H1 (cell line): ENCODE results near the gene STRN4. TPM values are rescaled to one million over a fixed set of nuclear protein-coding genes. Genes with fewer than 3 reads are reported as not detected.

ENCODE experiments used
- CTCF ChIA-PET: fragments of 300-600 bp; sonication (Branson Sonifier 250); formaldehyde crosslinking; loops from one replicate; lab custom pipeline; 2021; ENCODE audit not compliant: partially characterized antibody; lab: Charles Lee
- POLR2A ChIA-PET: fragments of 300-600 bp; sonication (Branson Sonifier 250); formaldehyde crosslinking; loops from one replicate; lab custom pipeline; 2021; ENCODE audit warnings: inconsistent platforms; ENCODE audit not compliant: partially characterized antibody; lab: Charles Lee
- DNase-seq, 2 experiments: peaks; one replicate each; pipeline versions ENCODE4 v3.0.0 to v3.0.0-alpha.2; 2010 to 2022; ENCODE audit warnings: low spot score in 2 of 2, low read depth in 1 of 2, mixed read lengths in 1 of 2
- FAIRE-seq: peaks from 2 replicates; lab custom pipeline; 2011; peaks lifted over from hg19 to GRCh38; lab: Jason Lieb, UNC
- H2AFZ ChIP-seq: 2 replicates; pipeline ENCODE4 v1.8.1; 2012; ENCODE audit warnings: low read length, inconsistent platforms
- H2AK5ac ChIP-seq: 2 replicates; pipeline ENCODE4 v1.6.1; 2013; ENCODE audit warnings: low read depth, low read length
- H2BK120ac ChIP-seq: replicated peaks from 2 replicates; pipeline ENCODE3; 2013; ENCODE audit warnings: low read depth, low read length, inconsistent platforms
- H2BK12ac ChIP-seq: 2 replicates; pipeline ENCODE4 v1.6.1; 2013; ENCODE audit warnings: low read depth, low read length
- H2BK15ac ChIP-seq: 2 replicates; pipeline ENCODE4 v1.6.1; 2013; ENCODE audit warnings: low read length
- H2BK20ac ChIP-seq: 2 replicates; pipeline ENCODE4 v1.6.1; 2013; ENCODE audit warnings: low read length
- H2BK5ac ChIP-seq: 2 replicates; pipeline ENCODE4 v1.6.1; 2013; ENCODE audit warnings: low read depth, low read length
- H3K14ac ChIP-seq: 2 replicates; pipeline ENCODE4 v1.6.1; 2013; ENCODE audit warnings: inconsistent platforms; ENCODE audit not compliant: insufficient read length
- H3K18ac ChIP-seq: 2 replicates; pipeline ENCODE4 v1.6.1; 2013; ENCODE audit warnings: low read length; ENCODE audit errors: extremely low read depth
- H3K23ac ChIP-seq: 2 replicates; pipeline ENCODE4 v1.6.1; 2013; ENCODE audit warnings: inconsistent platforms; ENCODE audit not compliant: insufficient read length
- H3K23me2 ChIP-seq: 2 replicates; pipeline ENCODE4 v1.6.1; 2013; ENCODE audit warnings: low read depth, low read length
- H3K27ac ChIP-seq: 2 replicates; pipeline ENCODE4 v1.6.1; 2011; ENCODE audit warnings: low read depth, low read length, inconsistent platforms
- H3K27me3 ChIP-seq, 4 experiments: replicated peaks in 1 of 4; 1 replicate in 1 of 4; 2 replicates in 3 of 4; pipeline versions ENCODE4 v1.6.1 to v1.8.1; 2011 to 2013; ENCODE audit warnings: low read length in 3 of 4, mild to moderate bottlenecking in 3 of 4, inconsistent platforms in 2 of 4, mixed read lengths in 2 of 4, moderate library complexity in 1 of 4; ENCODE audit not compliant: control insufficient read depth in 3 of 4, insufficient read depth in 3 of 4; ENCODE audit errors: extremely low read depth in 1 of 4
- H3K36me3 ChIP-seq, 4 experiments: 2 replicates each; pipeline versions ENCODE4 v1.6.1 to v1.8.1; 2011 to 2013; ENCODE audit warnings: mild to moderate bottlenecking in 4 of 4, low read length in 3 of 4, moderate library complexity in 2 of 4, control low read depth in 1 of 4, inconsistent platforms in 1 of 4; ENCODE audit not compliant: insufficient read depth in 4 of 4, control insufficient read depth in 2 of 4
- H3K4ac ChIP-seq: replicated peaks from 2 replicates; pipeline ENCODE3; 2013; ENCODE audit warnings: low read length, low read depth, mixed read lengths, inconsistent platforms; ENCODE audit not compliant: insufficient read length
- H3K4me1 ChIP-seq, 4 experiments: replicated peaks in 1 of 4; 1 replicate in 1 of 4; 2 replicates in 3 of 4; pipeline versions ENCODE4 v1.6.1 to v1.8.1; 2011 to 2013; ENCODE audit warnings: low read length in 3 of 4, inconsistent platforms in 2 of 4, mixed read lengths in 1 of 4; ENCODE audit not compliant: insufficient read depth in 4 of 4, control insufficient read depth in 3 of 4
- H3K4me2 ChIP-seq, 2 experiments: 2 replicates each; pipeline versions ENCODE4 v1.6.1 to v1.8.1; 2011 to 2013; ENCODE audit warnings: low read depth in 2 of 2, low read length in 2 of 2, control low read depth in 1 of 2, inconsistent platforms in 1 of 2, mild to moderate bottlenecking in 1 of 2; ENCODE audit not compliant: insufficient read depth in 1 of 2
- H3K4me3 ChIP-seq, 4 experiments: fragments of 200-600, 300-600 bp in 1 of 4; sonication (generic), shearing (Covaris generic), sonication (Bioruptor Twin) in 1 of 4; 2 replicates each; pipeline versions ENCODE4 v1.5.1 to v1.8.1; 2011 to 2016; ENCODE audit warnings: low read length in 4 of 4, low read depth in 3 of 4, control low read depth in 2 of 4, inconsistent platforms in 2 of 4, mild to moderate bottlenecking in 2 of 4, mixed read lengths in 1 of 4, moderate library complexity in 1 of 4; ENCODE audit not compliant: insufficient read depth in 2 of 4; ENCODE audit errors: extremely low read depth in 1 of 4
- H3K56ac ChIP-seq: replicated peaks from 2 replicates; pipeline ENCODE3; 2013; ENCODE audit warnings: low read depth, mild to moderate bottlenecking, mixed read lengths, low read length, inconsistent platforms; ENCODE audit not compliant: insufficient read length
- H3K79me1 ChIP-seq: 2 replicates; pipeline ENCODE4 v1.6.1; 2013; ENCODE audit warnings: low read depth, low read length, control low read depth
- H3K79me2 ChIP-seq, 2 experiments: 2 replicates each; pipeline versions ENCODE4 v1.6.1 to v1.8.1; 2012 to 2013; ENCODE audit warnings: low read length in 2 of 2, mild to moderate bottlenecking in 2 of 2, inconsistent platforms in 1 of 2; ENCODE audit not compliant: insufficient read depth in 2 of 2, control insufficient read depth in 1 of 2
- H3K9ac ChIP-seq, 4 experiments: replicated peaks in 1 of 4; 1 replicate in 1 of 4; 2 replicates in 3 of 4; pipeline versions ENCODE4 v1.6.1 to v1.8.1; 2011 to 2013; ENCODE audit warnings: low read depth in 3 of 4, low read length in 3 of 4, control low read depth in 2 of 4, mild to moderate bottlenecking in 2 of 4, moderate library complexity in 2 of 4, inconsistent platforms in 1 of 4; ENCODE audit errors: extremely low read depth in 1 of 4
- H3K9me3 ChIP-seq, 2 experiments: 2 replicates each; pipeline versions ENCODE4 v1.6.1 to v1.8.1; 2012 to 2013; ENCODE audit warnings: mild to moderate bottlenecking in 2 of 2, moderate library complexity in 2 of 2, control low read depth in 1 of 2, inconsistent platforms in 1 of 2, low read depth in 1 of 2, low read length in 1 of 2, mixed read lengths in 1 of 2; ENCODE audit not compliant: insufficient read depth in 2 of 2
- H4K20me1 ChIP-seq, 2 experiments: replicated peaks in 1 of 2; 2 replicates each; pipeline versions ENCODE3 to v1.8.1; 2011 to 2013; ENCODE audit warnings: inconsistent platforms in 2 of 2, low read length in 2 of 2, mild to moderate bottlenecking in 1 of 2; ENCODE audit not compliant: insufficient read depth in 2 of 2, control insufficient read depth in 1 of 2
- H4K5ac ChIP-seq: 2 replicates; pipeline ENCODE4 v1.6.1; 2013; ENCODE audit warnings: low read length, low read depth, mixed read lengths, inconsistent platforms; ENCODE audit not compliant: insufficient read length
- H4K8ac ChIP-seq: 2 replicates; pipeline ENCODE4 v1.8.0; 2013; ENCODE audit warnings: mild to moderate bottlenecking, moderate library complexity, low read length, inconsistent platforms; ENCODE audit not compliant: insufficient read depth; ENCODE audit errors: extremely low read depth
- H4K91ac ChIP-seq: replicated peaks from 2 replicates; pipeline ENCODE3; 2013; ENCODE audit warnings: low read length, mixed read lengths, inconsistent platforms; ENCODE audit not compliant: insufficient read length
- CBX5 ChIP-seq: fragments of 300-800, 300-1000 bp; sonication (generic); IDR thresholded peaks from 2 replicates; pipeline ENCODE4 v1.7.1; 2016; ENCODE audit warnings: antibody characterized with exemption, low read length, low read depth
- EZH2 ChIP-seq: fragments of 200-600 bp; sonication (generic); IDR thresholded peaks from 2 replicates; pipeline ENCODE4 v1.7.1; 2012; ENCODE audit warnings: low read depth, mild to moderate bottlenecking, moderate library complexity, low read length, inconsistent platforms; ENCODE audit not compliant: severe bottlenecking
- GABPA ChIP-seq: IDR thresholded peaks from 2 replicates; pipeline ENCODE4 v1.6.1; 2011; ENCODE audit warnings: mild to moderate bottlenecking, low read length, moderate library complexity, borderline replicate concordance; ENCODE audit not compliant: insufficient read depth
- GTF2F1 ChIP-seq: IDR thresholded peaks from 2 replicates; pipeline ENCODE4 v1.6.1; 2012; ENCODE audit warnings: low read depth, low read length, improper control_type of control experiment, borderline replicate concordance
- HDAC2 ChIP-seq, 2 experiments: fragments of 300-600 bp in 1 of 2; sonication (generic) in 1 of 2; IDR thresholded peaks; 2 replicates each; pipeline ENCODE4 v1.6.1; 2011 to 2012; ENCODE audit warnings: low read depth in 2 of 2, low read length in 2 of 2, mild to moderate bottlenecking in 2 of 2, moderate library complexity in 2 of 2, borderline replicate concordance in 1 of 2, inconsistent platforms in 1 of 2
- HDAC6 ChIP-seq: IDR thresholded peaks from one replicate; pipeline ENCODE4 v1.7.1; 2012; ENCODE audit warnings: low read depth, mild to moderate bottlenecking, inconsistent platforms, low read length, moderate library complexity
- POLR2A ChIP-seq, 2 experiments: IDR thresholded peaks; 1 replicate in 1 of 2; 2 replicates in 1 of 2; pipeline ENCODE4 v1.6.1; 2011; ENCODE audit warnings: low read depth in 2 of 2, low read length in 2 of 2, mild to moderate bottlenecking in 2 of 2; ENCODE audit errors: control extremely low read depth in 1 of 2
- POU5F1 ChIP-seq: IDR thresholded peaks from 2 replicates; pipeline ENCODE4 v1.6.1; 2011; ENCODE audit warnings: low read depth, mild to moderate bottlenecking, low read length, moderate library complexity
- RBBP5 ChIP-seq: IDR thresholded peaks from 2 replicates; pipeline ENCODE4 v1.7.1; 2012; ENCODE audit warnings: low read depth, mild to moderate bottlenecking, inconsistent platforms, low read length, moderate library complexity, borderline replicate concordance
- RNF2 ChIP-seq: fragments of 200-900, 300-1000 bp; sonication (generic); IDR thresholded peaks from 2 replicates; pipeline ENCODE4 v1.7.1; 2016; ENCODE audit warnings: borderline replicate concordance, low read depth, mild to moderate bottlenecking, antibody characterized with exemption, low read length; ENCODE audit not compliant: poor library complexity, severe bottlenecking; ENCODE audit errors: missing control alignments
- SRF ChIP-seq: IDR thresholded peaks from 2 replicates; pipeline ENCODE4 v1.6.1; 2011; ENCODE audit warnings: mild to moderate bottlenecking, low read depth, low read length, moderate library complexity
- WGBS, 2 experiments: shearing (Covaris generic) in 1 of 2; methylation state at CpG; one replicate each; pipeline versions ENCODE4 v1.1.6 to v1.1.7; 2013 to 2015; ENCODE audit warnings: low lambda C conversion rate in 2 of 2, mixed read lengths in 2 of 2, inconsistent platforms in 1 of 2, low coverage in 1 of 2, missing lambda C conversion rate in 1 of 2; ENCODE audit not compliant: insufficient replicate concordance in 2 of 2, insufficient coverage in 1 of 2, insufficient read length in 1 of 2; ENCODE audit errors: extremely low coverage in 1 of 2, missing lambda C conversion rate in 1 of 2; 5-methylcytosine and 5-hydroxymethylcytosine counted together
- polyA plus RNA-seq, 7 experiments: library from polyadenylated mRNA; depleted of rRNA in 3 of 7; stranded (reverse) in 5 of 7; unstranded in 2 of 7; fragments of >200 nt in 5 of 7; fragments of 200-250 nt in 2 of 7; gene quantifications; 1 replicate in 5 of 7; 2 replicates in 1 of 7; 4 replicates in 1 of 7; pipeline versions ENCODE4 v1.2.1 to v1.2.3, GENCODE V29; 2011 to 2013; ENCODE audit warnings: missing spikeins in 2 of 7, mixed read lengths in 2 of 7
- total RNA-seq: library from RNA; stranded (reverse); fragmentation: NEBNext Ultra II Directional; extraction: Animal tissue kit (Norgen Biotek cat#: 25700); gene quantifications from 2 replicates; pipeline ENCODE4 v1.2.1, GENCODE V29; 2021

The STRN4 gene
- total and polyA plus RNA-seq, 2 of the 8 experiments (the other 6 are each of a cell fraction or from before 2014, with no cell fraction given), result 120 to 187 TPM

- Histone ChIP-seq H3K4ac (no peak overlapping the region), H4K5ac (no peak overlapping the region), H2AFZ (no peak overlapping the region), H2BK20ac (no peak overlapping the region), H2AK5ac (no peak overlapping the region), H4K20me1 (peaks cover 28 to 46% of the 10 kb centered on the region in 2 experiments), H4K8ac (peak overlapping the region; percentile 71; the same call in 1 of the 2 replicates), H3K4me2 (no peak overlapping the region), H3K9ac (no peak overlapping the region), H4K91ac (no peak overlapping the region), H3K18ac (no peak overlapping the region), H2BK5ac (no peak overlapping the region; the same call in 1 of the 2 replicates), H3K4me1 (no peaks in the 10 kb centered on the region; a peak in 2 of 7 replicates), H3K79me1 (peaks cover 3% of the 10 kb centered on the region), H3K36me3 (peaks cover 30 to 63% (median 53%) of the 10 kb centered on the region in 4 experiments), H2BK12ac (no peak overlapping the region), H3K56ac (no peak overlapping the region), H3K27ac (no peak overlapping the region), H3K27me3 (no peaks in the 10 kb centered on the region), H2BK15ac (no peak overlapping the region), H3K23me2 (no peaks in the 10 kb centered on the region), H3K4me3 (no peak overlapping the region), H3K14ac (no peak overlapping the region), H3K23ac (no peak overlapping the region), H3K9me3 (no peaks in the 10 kb centered on the region), H2BK120ac (no peak overlapping the region), H3K79me2 (peaks cover 0 to 33% of the 10 kb centered on the region in 2 experiments; a peak in 2 of 4 replicates)
- 90% methylated on average over 20 of the region's 28 CpGs; no CpG with 5 or more reads in 1 of the 2 experiments for WGBS, 2 experiments
- no peak for FAIRE-seq
- CTCF ChIA-PET, result interaction anchor here (0.6 to 15.8 kb wide), 9 partner anchors 10 to 35 kb away, joined by 3 to 188 read pairs (median 6); no protein-coding TSS in a partner anchor
- no peak for DNase-seq
- POLR2A ChIA-PET, result interaction anchor here (1.0 to 4.2 kb wide), 3 partner anchors 8 to 22 kb away, joined by 3 to 26 read pairs (median 3); partner anchors contain the start of gene PRKD2
- no peak for TF ChIP-seq POLR2A (IDR thresholded peaks at IDR 0.05; ENCODE audit: control extremely low read depth in 1 of 2, low read depth in 2 of 2, low read length in 2 of 2)
- no peak for TF ChIP-seq SRF
- no peak for TF ChIP-seq GTF2F1
- no peak for TF ChIP-seq CBX5
- no peak for TF ChIP-seq HDAC2 (IDR thresholded peaks at IDR 0.05; ENCODE audit: borderline replicate concordance in 1 of 2, low read depth in 2 of 2, low read length in 2 of 2)
- TF ChIP-seq RNF2, result no peak
- TF ChIP-seq HDAC6, result no peak
- no peak for TF ChIP-seq EZH2
- TF ChIP-seq RBBP5, result no peak
- no peak for TF ChIP-seq POU5F1
- no peak for TF ChIP-seq GABPA
Measured at GRCh38 chr19:46732172-46732938, 13.9 kb downstream of the STRN4 start.
